AG08395 (cell line): ENCODE data around the gene SYT14.
"Not testable (repeated sequence)": the region's sequence is repeated elsewhere in the genome, so short reads cannot be mapped to it uniquely, and the experiment has no call there.

Source experiments
- DNase-seq: peaks from one replicate; pipeline ENCODE4 v3.0.0; 2012; ENCODE audit warnings: mixed read lengths, low spot score

SYT14 gene

DNA sequence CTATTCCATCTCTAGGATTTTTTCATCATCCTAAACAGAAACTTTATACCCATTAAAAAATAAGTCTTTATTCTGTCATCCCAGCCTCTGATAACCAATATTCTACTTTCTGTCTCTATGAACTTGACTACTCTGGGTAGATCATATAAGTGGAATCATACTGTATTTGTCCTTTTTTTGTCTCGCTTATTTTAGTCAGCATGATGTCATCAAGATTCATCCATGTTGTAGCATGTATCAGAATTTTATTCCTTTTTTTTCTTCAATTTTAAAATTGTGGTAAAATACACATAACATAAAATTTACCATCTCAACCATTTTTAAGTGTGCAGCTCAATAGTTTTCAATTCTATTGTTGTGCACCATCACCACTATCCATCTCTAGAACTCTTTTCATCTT, 90.0 kb downstream of the SYT14 start:
- DNase-seq: no peak

DNA sequence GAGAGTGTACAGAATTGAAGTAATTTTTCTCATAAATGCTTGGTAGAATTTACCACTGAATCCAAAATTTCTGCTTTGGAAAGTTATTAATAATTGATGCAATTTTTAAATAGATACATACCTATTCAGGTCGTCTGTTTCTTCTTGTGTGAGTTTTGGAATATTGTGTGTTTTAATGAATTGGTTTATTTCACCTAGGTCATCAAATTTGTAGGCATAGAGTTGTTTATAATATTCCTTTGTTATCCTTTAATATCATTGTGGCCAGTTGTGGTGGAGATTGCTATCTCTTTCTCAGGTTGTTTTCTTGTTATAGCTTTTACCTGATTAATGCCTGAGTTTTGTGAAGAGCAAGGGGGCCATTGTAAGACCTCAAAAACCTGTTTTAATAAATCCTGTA, 93.5 kb downstream of the SYT14 start:
- no peak for DNase-seq

DNA sequence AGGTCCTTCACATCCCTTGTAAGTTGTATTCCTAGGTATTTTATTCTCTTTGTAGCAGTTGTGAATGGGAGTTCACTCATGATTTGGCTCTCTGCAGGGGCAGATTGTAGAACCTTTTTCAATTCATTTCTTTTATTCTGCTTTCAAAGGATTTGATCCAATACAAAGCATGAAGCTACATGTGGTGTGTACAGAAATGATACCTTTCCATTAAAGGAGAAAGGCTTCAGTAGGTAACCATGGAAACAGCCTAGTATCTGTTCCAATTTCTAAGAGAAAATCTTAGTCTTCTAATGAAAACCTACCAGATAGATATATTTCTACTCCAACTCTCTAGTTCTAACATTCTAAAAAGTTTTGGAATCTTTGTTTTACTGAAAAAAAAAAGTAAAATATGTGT, 105.0 kb downstream of the SYT14 start:
- no peak for DNase-seq

DNA sequence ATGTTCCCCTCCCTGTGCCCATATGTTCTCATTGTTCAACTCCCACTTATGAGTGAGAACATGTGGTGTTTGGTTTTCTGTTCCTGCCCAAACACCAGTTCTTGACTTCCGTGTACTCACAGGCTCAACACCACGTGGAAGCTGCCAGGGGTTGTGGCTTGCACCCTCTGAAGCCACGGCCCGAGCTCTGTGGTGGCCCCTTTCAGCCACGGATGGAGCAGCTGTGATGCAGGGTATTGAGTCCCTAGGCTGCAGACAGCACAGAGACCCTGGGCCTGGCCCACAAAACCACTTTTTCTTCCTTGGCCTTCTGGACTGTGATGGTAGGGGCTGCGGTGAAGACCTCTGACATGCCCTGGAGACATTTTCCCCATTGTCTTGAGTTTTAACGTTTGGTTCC, 111.6 kb downstream of the SYT14 start:
- DNase-seq: no peak

DNA sequence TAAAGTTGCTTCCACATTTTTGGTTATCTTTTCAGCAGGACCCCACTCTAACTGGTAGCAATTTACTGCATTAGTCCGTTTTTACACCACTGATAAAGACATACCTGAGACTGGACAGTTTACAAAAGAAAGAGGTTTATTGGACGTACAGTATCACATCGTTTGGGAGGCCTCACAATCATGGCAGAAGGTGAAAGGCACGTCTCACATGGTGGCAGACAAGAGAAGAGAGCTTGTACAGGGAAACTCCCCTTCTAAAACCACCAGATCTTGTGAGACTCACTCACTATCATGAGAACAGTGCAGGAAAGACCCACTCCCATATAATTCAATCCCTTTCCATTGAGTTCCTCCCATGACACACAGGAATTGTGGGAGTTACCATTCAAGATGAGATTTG, 112.5 kb downstream of the SYT14 start:
- not testable (repeated sequence) for DNase-seq

DNA sequence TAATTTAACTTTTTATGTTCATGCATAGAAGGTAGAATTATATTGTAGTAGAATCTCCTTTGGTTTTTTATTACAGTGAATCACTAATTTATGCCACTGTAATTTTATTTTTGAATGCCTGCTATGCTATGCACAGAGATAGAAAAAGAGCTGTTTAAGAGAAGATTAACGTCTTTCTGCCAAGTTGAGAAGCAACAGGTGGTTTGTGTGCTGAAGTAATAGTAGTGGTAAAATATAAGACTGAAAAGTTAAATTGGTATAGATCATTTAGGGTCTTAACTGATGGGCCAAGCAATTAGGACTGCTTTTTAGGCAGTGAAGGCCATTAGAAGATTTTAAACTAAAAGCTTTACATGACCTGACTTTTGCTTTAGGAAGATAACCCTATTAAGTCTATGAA, 115.1 kb downstream of the SYT14 start:
- DNase-seq: no peak

DNA sequence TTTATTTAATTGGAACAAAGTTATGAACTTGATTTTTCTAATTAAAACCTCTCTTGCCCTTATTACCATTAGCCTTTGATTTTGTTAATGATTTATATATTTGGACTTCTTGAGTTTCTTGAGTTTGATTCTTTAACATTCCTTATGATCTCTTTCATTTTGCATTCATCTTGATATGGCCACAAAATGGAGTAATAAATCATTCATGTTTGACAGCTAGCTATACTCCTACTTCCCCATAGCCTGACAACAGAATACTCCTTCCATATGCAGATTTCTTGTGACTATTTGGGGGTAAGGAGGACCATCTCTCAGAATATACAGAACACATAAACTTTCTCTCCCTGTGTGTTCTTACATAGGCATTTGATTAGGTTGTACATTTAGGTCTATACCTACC, 119.6 kb downstream of the SYT14 start:
- no peak for DNase-seq

DNA sequence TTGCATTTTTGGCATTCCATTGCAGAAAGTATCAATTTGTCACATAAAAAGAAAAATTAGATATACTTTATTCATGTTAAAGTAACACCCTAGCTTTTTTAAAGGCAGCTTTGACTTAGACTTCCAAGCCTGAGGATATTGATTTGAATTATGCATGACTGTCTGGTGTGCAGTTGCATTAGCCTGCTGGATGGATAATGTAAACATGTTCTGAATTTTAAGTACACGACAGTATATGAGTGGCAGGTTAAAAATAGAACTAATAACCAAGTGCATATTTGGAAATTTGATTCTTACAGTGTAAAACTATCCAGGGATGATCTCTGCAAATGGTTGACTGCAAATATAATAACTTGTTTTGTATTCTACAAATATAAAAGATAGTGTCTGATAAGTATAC, 124.0 kb downstream of the SYT14 start:
- no peak for DNase-seq

DNA sequence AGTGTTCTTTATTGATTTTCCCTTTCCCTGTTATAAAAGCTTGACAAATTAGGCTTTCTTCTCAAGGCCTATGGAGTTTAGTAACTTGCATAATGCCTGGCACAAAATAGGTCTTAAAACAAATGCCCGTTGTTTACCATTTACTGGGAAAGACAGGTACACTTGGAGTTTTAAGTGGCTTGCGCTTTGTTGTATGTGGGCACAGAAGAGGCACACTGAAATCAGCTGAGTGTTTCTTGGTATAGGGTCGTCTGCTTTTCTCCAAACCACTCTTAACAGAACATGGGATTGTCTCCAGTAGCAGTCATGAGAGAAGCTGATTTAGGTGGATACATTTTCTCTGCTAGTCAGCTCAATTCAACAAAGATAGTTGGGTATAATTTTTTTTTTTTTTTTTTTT, 132.5 kb downstream of the SYT14 start:
- no peak for DNase-seq

DNA sequence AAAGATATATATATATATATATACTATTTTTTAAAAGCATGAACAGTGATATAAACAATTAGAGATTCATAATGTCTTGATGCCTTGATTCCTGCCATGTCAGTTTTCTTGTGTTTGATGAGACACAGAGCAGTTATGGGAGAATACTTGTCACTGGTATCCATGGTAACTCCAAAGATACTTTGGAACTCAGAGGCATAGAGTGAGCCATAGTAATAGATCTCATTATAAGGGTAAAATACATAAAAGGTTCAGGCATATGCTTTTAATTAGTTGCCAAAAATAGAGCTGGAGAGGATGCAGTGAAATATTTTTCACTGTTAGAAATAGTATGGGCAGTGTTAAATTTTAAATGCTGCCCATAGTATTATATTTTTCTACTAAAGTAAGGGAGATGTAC, 134.1 kb downstream of the SYT14 start:
- no peak for DNase-seq

DNA sequence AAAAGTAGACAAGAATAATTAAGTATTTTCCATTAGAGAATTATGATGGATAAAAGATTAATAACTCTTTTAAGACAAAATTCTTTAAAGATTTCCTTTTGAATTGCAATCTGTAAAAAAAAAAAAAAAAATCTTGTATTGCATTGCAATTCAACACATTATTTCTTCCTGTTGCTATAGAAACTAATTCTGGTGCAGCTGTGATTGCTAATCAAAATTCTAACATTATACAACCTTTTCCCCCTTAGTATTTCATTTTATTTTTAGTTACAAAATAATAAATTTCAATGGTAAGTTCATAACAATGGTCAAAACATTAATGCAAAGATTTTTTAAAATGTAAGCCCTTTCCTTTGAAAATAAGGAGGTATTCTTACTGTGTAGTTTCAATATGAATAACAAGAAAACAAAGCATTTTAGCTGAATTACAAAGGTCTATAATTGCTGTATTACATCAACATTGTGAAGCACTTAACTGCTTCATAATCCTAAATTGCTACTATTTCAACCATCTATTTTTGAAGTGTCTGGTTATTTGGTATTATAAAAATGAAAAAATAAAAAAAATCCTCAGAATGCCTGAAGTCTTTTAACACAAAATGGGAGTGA, 135.0 kb downstream of the SYT14 start:
- DNase-seq: no peak

DNA sequence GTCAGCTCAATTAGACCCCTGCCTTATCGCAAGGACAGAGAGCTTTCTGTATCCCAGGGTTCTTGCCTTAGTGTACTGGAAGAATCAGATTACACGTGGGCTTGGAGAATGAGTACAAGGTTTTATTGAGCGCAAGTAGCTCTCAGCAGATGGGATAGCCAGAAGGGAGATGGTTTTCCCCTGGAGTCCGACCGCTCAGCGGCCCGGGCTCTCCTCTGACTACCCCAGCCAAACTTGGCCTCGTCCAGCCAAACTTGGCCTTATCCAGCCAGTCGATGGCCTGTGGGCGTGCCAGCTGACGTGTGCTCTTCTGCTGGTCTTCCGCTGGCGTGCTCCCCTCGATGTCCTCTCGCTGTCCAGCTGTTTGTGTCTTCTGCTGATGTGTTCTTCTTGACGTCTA, 136.9 kb downstream of the SYT14 start:
- DNase-seq: no peak

DNA sequence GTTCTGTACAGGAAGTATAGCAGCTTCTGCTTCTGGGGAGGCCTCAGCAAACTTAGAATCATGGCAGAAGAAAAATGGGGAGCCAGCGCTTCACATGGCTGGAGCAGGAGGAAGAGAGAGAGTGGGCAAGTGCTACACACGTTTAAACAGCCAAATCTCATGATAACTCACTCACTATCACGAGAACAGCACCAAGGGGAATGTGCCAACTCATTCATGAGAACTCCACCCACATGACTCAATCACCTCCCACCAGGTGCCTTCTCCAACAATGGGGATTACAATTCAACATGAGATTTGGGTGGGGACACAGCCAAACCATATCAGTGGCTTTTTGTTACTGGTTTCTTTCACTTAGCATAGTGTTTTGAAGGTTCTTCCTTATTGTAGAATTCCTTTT, 138.6 kb downstream of the SYT14 start:
- DNase-seq: no peak

DNA sequence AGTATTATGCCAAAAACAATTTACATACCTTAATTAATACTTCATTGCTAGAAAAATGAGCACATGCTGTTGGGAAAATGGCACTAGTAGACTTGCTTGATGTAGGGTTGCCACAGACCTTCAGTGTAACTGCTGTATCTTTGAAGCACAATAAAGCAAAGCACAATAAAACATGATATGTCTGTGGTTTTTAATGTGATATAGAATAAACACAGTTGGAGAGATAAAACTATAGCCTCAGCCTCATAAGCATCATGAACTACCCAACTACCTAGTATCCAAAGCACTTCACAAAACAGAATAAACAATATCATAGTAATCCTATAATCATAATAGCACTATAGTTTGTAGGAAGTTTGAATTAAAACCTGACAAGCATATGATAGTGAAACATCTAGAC, 143.5 kb downstream of the SYT14 start:
- DNase-seq: no peak

DNA sequence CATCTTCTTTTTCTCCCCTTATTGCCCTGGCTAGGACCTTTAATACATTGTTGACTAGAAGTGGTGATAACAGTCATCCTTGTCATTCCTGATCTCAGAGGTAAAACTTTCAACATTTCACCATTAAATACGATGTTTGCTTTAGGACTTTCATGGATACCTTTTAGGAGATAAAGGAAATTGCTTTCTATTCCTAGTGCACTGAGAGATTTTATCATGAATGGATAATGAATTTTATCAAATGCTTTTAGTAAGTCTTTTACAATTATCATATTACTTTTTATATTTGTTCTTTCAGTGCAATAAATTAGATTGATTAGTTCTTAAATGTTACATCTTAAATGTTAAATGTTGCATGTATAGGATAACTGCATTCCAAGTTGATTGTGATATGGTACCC, 147.3 kb downstream of the SYT14 start:
- DNase-seq: no peak

DNA sequence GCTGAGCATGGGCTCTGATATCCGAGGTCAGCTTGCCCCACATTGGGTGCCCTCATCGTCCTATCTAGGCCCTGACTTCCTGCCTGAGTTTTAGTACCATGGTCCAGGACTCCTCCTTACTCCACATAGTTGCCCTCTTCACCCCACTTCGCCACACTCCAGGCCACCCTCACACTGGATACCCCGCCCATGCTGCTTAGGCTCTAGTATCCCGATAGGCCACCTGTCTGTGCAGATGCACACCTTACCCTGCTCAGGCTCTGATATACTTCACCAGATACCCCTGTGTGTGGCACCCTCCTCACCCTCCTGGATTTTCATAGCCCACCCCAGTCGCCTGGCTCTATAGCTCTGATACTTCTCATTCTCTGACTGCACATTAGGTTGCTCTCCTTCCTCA, 149.0 kb downstream of the SYT14 start:
- no peak for DNase-seq

DNA sequence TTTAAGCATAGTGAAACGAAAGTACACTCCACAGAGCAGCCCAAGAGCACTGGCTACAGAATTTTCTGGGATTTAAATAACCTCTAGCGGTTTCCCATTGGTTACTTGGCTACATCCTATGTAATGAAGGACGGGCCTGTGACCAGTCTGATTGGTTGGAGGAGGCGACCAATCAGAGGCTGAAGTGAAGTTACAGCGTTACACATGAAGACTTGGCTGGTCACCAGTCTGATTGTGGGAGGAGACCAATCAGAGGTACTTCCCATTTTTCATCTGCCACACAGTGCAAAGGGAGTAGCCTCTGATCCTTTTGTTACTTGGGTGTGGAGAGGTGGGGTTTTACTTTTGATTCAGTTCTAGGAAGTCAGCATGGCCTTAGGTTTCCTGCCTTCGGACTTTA, 151.8 kb downstream of the SYT14 start:
- no peak for DNase-seq

DNA sequence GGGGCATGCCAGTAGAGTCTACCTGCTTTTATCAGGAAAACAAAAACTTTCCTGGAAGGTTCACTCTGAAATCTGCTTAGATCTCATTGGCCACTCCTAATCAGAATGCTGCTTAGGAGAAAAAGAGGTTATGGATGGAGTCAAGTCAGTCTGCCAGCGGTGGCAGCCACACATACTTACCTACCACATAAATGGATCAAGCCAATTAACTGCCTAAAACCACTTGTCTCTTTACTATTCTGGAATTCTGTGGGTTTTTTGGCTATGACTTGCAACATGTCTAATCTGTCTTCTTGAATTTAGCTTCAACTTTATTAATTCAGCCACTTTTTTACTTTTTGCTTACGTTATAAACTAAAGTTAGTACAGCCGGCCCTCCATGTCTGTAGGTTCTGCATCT, 154.3 kb downstream of the SYT14 start:
- no peak for DNase-seq

DNA sequence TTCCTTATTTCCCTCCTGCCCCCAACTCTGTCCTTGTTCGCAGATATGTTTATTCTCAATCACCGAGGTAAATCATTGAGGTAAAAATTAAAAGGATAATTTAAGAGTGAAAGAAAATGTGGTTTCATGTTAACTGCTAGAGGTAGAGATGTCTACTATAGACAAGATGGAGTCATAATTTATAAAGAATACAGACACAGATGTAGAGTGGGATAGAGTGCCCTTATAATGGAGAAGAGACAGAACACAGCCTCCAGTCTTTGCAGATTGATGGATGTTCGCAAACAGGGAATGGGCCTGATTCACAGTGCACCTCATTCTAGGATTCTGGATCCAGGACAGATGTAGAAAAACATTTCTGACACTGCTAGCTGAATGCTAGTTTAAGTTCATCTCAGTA, 155.4 kb downstream of the SYT14 start:
- DNase-seq: no peak

DNA sequence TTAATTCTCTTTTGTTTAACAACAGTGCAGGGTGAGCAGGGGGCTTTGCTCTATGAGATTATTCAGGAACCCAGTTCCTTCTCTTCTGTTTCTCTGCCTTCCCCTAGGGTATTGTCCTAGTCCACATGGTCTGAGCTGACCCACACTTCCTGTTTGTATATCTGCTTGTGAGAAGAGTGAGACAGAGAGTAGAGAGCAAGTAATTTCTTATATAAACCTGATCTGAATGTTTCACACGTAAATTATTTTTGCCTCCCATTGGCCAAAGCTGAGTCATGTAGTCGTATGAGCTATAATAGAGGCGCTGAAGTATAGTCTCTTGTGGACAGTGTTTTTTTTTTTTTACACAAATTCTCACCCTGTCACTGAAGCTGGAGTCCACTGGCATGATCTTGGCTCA, 160.3 kb downstream of the SYT14 start:
- no peak for DNase-seq

DNA sequence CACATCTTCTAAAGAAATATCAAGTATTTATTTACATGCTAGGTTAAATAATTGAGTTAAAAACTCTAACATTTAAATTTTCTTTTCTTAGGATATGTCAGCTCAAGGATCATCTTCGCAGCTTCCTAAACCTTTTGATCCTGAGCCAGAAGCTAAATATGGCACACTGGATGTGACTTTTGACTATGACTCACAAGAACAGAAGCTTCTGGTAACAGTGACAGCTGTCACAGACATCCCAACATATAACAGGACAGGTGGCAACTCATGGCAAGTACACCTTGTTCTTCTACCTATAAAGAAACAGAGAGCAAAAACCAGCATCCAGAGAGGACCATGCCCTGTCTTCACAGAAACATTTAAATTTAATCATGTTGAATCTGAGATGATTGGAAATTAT, 161.9 kb downstream of the SYT14 start:
- DNase-seq: no peak

DNA sequence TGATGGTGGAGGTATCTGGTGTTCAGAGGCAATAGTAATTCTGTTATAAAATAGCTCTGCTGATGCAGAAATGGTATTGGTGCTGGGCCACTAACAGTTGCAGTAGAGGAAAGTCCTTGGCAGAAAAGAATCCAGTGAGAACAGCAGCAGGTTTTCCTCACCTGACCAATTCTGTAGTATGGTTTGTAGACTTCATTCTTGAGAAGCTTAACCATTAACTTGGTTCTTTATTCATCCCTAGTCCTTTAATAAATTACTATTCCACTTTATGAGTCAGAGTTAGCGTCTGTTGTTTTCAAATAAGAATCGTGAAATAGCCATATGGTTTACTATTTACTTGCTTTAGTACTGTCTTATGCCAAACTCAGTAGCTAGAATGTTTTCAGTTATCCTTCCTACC, 166.1 kb downstream of the SYT14 start:
- DNase-seq: no peak

DNA sequence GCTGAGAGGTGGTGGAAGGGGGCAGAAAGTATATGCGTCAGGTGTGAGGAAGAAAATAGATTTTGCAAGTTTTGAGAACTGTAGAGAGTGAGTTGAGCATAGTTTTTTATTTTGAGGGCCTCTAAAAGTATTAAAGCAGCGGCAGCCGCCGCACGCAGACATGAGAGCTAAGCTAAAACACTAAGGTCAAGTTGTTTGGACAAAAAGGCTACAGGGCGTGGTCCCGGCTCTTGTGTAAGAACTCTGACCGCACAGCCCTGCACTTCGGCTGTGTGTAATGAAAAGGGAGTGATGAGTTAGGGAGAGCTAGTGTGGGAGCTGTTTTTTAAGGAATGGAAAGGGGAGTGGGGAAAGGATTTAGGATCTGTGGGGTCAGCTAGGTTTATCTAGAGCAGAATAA, 174.9 kb downstream of the SYT14 start:
- not testable (repeated sequence) for DNase-seq

DNA sequence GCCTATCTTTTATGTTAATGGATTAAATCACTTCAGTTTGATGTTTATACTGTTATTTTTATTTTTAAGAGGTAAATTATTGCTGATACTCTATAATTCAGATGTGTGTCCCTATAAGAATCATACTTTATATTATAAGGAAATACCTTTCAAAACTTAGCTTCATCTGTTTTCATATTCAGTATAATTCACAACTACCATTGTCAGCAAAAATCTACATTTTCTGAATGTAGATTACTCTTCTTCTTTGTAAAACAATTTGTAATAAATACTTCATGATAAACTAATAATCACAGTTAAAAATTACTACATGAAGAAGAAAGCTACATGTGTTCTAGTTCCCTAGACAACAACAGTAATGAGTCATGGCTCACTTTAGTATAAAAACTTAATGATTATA, 179.2 kb downstream of the SYT14 start:
- DNase-seq: no peak

DNA sequence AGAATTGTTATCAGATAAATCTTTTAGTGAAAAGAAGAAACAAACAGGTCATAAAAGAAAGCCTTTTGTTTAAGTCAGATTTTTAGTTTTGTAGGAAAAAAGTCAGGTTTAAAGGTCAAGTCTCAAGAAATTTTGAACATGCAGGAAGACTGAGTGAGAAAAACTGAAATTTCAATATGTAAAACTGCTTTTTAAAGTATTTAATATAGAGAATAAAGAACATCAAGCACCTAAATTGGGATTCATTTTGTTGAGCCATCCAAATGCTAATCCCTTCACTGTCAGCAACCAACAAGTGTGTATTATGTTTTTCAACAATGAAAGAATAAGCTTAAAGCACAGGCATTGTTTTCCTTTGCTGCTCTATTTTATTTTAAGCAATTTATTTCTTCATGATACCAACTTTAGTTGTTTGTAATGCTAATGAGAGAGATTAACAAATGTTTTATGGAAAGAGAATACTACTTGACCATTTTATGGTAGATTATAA, 179.7 kb downstream of the SYT14 start:
- DNase-seq: no peak
